Activated CD4-positive, alpha-beta T cell treated with anti-CD3 and anti-CD28 coated beads, Interleukin-2, amount 50 U/mL, for 24 hours (primary cell): ENCODE results near the gene SENP2.
"Not testable (repeated sequence)": the region's sequence is repeated elsewhere in the genome, so short reads cannot be mapped to it uniquely, and the experiment has no call there.

Experiments
- DNase-seq, 2 donors: peaks; one replicate each; pipeline ENCODE4 v3.0.0-alpha.2; 2020; ENCODE audit warnings: low read depth in 1 of 2, low spot score in 1 of 2

SENP2 gene

DNA sequence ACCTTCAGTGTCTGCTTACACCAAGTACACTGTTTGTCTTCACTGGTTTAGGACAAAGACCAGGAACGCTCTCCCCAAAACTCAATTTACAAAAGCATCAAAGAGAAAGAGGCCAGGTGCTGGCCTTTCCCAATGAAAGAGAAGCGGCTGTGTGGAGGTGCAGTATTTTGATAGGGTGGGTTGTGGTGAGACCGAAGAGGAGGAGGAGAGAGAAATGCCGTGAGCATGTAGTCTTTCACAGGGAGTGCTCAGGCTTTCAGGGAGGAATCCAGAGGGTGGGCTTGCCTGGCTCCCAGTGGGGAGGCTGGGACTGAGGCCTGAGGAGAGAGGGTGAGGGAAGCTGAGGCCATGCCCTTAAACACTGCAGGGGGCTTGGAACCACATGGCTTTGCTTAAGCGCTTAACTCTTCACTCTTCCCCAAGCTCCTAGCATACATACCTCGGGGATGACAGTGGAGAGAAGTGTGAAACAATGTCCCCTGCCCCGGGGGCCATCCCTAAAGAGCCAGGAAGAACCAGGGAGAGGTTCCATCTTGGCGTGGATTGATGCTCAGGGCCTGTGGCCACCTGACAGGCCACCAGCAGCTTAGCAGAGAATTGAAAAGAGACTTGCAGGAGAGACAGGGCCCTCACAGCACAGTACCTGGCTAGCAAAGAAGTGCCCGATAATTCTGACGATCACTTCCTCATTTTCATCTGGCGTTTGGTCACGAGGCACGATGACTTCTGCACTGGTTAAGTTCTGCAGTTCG, 60.5 kb downstream of the SENP2 start:
- DNase-seq, result no peak

DNA sequence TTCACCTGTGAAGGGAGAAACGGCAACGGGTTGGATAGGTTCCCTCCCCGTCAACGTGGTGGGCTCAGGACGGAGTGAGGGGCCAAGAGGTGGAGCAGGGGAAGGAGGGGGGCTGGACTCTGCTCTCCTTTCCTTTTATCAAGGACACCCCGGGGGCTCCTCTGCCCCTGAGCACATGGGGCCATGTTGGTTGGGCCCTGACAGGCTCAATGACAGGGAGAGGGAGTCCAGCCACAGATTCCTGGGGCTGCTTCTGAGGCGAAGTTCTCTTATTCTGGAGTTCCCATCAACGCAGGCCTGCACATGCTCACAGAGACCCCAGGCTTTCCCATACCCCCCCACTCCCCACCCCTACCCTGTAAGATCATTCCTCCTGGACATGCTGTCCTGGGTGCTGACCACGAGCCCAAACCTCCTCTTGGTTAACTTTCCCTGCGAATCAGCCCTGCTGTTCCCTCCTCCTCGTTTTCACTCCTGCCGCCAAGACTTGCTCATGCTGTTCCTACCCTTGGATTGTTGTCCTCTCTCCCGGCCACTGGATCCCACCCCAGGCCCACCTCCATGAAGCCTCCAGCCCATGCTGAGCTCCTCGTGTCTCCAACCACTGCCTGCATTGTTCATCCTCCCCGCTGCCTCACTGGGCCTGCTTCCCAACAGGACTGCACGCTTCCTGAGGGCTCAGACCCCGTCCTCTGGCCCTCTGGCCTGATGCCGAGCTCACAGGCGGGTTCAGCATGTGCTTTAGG, 61.2 kb downstream of the SENP2 start:
- DNase-seq, result no peak

DNA sequence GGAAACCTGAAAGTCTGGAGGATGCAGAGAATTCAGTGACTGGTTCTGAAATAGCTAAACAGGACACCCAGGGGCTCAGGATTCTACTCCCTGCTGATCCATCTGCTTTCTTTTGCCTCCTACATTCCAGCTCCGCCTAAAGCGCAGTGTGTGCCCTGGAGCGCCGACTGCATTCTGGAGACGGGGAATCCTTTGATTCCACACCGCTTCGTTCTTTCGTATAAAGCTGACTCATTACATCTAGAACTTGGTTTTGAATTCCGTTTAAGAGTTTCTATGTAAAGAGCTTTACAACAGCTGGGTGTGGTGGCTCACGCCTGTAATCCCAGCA, 61.8 kb downstream of the SENP2 start:
- DNase-seq, result no peak

DNA sequence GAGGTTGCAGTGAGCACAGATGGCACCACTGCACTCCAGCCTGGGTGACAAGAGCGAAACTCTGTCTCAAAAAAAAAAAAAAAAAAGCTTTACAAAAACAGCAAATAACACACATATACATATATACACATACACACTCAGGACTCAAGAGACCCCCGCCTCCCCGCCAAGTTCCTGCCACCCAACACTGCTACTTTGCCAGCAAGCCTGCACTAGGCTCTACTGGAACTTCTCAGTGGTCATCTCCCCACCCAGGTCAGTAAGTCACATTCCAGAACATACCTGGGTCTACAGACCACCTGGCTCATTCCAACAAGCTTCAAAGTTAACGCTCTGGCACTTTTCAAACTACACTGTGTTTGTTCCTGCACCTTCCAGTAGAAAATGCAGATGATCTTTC, 62.3 kb downstream of the SENP2 start:
- DNase-seq, result no peak

DNA sequence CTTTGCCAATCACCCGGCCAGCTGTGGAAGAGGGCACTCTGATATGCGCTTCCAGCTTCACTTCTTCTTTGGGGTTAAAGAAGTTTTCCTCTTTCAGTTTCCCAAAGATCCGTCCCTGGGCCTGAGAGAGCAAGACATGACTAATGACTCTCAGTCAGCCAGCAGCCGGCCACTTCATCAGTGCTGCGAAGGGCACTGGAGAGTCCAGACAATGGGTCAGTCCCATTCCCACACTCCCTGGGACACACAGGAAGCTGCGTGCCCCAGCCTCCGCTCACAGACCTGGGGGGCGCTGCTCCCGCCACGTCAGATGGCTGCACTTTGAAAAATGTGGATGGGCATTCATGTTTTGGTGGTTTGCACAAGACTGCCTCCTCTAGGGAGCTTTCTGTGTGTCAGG, 63.3 kb downstream of the SENP2 start:
- DNase-seq, result no peak

DNA sequence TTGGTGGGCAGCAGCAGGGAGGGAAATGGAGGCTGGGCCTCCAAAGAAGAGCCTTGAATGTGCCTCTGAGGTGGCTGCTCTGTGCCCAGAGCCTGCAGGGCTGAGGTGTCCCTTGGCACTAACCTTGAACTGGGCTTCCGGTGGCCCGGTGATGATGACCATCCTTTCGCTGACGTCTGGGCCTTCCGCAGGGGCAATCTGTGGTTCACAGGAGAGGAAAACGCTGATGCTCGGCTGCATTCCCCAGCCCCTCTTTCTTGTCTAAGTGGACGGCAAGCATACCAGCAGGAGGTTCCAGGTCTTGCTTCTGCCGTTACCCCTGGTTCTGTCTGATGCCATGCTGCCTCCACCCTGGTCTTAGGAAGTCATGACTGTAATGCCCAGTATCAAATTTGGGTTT, 65.9 kb downstream of the SENP2 start:
- no peak for DNase-seq

DNA sequence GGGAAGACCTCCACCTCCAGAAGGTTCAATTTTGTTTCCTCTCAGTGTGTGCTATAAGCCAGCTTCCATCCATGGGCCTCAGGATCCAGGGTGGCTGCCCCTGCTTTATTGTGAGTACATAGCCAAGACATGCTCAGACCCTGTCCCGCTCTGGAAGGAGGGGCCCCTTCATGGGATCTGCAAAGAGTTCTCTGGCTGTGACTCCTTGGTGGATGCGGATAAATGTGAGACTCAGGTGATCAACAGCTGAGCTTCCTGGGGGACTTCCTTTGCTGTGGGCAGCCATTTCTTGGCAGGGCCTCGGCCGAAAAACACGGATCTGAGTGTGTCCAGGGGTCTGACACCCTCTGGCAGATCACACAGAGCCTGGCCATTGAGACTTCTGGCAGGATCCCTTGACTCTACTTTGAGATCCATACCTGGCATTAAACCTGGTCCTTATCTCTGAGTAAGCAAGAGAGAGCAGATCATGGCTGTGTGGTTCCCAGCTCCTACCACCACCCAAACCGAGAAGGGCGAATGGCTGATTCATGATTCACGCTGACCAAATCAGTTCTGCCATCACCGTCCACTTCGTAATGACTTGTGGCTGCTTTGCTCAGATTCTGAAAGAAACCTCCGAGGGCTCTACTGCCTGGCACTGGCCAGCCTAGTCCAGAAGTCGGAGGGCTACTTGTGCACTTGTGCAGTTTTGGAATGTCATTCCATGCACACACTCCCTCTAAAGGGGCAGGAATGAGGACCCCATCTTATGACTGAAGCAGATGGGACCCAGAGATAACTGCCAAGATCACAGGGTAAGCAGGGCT, 68.1 kb downstream of the SENP2 start:
- DNase-seq, result no peak

DNA sequence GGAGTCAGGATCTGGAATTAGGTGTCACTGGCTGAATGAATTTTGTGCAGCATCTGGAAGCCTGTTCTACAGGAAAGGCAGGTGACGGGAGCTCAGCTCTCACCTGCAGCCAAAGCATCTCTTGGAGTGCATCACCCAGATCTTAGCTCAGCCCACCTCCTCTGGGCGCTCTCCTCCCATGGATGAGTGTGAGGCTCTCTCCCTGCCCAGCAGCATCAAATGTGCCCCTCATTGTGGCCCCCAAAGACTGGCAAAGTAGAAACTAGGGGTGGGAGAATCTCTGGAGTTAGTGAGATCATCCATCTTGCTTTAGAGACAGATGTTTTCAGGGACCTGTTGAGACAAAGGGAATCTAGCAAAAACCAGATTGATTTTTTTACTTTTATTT, 68.7 kb downstream of the SENP2 start:
- no peak for DNase-seq

DNA sequence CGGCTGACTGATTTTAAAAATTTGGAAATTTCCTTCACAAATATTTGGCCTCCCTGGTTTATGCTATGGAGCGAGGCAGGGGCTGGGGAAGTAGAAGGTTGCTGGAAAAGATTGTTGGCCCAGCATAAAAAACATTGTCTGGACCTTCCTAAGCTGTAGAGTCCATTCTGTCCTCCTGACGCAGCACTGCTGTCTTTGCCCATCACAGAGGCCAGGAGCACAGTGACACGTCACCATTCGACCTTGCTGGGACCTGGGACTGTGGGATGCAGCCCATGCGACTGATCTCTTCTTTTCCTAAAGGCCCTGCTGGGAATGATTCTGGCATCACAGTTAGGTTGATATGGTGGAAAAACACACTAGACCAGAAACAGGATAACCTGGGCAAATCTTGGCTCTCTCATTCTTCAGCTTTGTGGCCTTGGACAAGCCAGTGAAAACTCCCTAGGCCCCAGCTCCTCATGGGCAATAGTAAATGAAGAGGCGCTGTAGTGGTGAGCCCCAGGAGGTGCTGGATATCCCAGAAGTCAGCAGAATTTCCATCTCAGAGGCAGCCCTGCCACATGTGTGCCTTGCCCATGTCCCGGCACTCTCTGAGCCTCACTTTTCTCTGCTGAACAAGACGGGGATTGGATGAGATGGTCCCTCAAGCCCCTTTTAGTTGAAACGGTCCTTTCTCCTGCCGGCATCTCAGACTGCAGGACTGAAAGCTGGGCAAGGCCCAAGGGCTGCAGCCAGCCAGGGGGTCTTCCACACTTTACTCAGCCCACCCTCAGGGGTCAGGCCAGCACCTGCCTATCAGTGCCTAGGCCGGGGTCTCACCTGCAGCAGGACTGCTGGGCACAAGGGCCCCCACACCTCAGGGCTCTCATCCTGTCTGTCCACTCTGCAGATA, 69.6 kb downstream of the SENP2 start:
- no peak for DNase-seq

DNA sequence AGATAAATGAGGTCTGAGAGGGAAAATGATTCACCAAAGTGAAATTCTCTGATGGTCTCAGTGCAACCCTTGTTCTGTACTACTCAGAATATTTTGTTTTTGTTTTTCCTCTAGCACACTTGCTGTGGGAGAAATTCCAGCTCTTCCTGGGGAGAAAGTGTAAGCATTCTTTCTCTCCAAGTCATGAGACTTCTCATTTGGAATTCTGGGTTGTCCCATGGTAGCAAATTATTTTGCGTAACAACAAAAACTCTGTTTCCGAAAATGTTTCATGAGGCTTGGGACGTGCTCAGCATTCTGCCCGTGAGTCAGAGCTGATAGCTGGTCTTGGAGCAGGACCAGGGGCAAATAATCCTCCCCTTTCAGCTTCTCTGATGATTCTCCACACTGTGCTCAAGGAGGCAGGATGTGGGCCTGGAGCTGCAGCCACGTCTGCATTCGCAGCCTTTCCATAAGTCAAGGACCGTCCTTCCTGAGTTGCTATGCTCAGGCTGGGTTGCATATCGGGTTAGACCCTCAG, 70.3 kb downstream of the SENP2 start:
- no peak for DNase-seq

DNA sequence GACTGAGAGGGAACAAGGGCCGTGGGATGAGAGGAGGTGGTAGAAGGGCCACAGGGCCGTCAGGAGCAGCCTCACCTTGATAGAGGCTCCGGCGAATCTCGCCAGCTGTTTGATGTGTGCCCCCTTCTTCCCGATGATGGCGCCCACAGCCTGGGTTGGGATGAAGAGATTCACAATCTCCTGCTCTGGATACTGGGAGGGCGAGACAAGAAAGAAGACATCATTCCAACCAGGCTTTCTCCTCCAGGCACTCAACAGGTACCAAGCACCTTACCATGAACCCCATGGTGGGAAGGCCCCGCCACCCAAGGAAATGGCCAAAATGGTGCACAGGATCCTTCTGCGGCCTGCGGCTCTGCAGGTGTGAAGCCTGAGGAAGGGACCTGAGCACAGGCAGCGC, 71.1 kb downstream of the SENP2 start:
- no peak for DNase-seq

DNA sequence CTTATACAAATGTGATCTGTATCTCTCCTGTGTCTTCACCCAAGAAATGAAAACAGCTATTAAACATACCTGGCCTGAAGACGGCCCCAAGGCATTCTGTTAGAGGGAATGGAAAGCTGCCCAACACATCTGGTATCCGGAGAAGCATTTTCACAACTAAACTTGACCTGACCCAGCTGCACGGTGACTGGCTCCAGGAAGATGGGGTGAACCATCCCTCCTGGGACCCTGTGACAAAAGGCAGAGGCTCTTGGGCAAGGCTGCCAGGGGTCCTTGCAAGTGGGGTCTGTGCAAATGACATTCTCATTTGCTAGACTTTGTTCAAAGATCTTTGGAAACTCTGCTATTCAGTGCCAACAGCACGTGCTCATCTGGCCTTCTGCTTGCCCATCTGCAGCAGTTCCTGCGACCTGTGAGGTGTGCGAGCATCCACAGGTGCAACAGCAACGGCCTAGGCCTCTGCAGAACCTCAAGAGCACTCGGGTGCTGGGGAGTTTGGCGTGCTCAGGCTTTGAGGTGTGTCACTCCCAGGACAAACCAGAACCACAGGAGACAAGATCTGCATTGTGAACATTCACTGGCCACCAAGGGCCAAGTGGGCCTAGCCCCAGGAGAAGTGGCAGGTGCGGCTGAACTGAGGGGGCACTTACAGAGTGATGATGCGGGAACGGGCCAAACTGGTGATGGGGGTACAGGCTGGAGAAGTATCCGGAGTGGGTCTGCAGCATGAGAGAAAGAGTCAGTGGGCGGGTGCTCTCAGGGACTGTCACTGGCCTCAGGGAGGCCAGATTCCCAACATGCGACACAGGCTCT, 71.8 kb downstream of the SENP2 start:
- DNase-seq, result no peak

DNA sequence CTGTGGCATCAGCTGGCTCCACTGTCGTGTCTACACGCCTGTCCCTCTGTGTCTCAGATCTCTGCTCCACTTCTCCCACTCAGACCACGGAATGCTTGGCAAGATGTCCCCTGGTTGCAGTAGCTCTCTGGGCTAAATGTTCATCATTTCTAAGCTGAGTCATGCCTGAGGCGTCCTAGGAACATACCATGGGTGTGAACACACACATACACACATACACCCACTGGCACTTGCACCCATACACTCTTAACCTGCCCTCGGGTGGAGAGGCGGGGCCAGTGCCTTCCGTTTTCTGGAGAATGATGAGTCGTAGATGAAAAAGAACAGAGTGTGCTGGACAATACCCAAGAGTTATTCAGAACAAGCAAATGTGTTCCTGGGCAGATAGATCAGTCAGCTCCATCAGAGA, 72.4 kb downstream of the SENP2 start:
- no peak for DNase-seq

DNA sequence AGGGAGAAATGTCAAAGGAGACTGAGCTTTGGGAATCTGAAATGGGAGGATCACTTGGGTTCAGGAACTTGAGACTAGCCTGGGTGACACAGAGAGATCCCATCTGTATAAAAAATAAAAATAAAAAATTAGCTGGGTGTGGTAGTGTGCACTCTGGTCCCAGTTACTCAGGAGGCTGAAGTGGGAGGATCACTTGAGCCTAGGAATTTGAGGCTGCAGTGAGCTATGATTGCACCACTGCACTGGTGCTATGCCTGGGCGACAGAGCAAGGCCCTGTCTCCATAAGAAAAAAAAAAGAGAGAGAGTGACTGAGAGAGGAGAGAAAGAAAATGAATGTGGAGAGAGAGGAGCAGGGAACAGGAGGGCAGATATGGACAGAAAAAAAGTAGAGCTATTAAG, 72.8 kb downstream of the SENP2 start:
- no peak for DNase-seq

DNA sequence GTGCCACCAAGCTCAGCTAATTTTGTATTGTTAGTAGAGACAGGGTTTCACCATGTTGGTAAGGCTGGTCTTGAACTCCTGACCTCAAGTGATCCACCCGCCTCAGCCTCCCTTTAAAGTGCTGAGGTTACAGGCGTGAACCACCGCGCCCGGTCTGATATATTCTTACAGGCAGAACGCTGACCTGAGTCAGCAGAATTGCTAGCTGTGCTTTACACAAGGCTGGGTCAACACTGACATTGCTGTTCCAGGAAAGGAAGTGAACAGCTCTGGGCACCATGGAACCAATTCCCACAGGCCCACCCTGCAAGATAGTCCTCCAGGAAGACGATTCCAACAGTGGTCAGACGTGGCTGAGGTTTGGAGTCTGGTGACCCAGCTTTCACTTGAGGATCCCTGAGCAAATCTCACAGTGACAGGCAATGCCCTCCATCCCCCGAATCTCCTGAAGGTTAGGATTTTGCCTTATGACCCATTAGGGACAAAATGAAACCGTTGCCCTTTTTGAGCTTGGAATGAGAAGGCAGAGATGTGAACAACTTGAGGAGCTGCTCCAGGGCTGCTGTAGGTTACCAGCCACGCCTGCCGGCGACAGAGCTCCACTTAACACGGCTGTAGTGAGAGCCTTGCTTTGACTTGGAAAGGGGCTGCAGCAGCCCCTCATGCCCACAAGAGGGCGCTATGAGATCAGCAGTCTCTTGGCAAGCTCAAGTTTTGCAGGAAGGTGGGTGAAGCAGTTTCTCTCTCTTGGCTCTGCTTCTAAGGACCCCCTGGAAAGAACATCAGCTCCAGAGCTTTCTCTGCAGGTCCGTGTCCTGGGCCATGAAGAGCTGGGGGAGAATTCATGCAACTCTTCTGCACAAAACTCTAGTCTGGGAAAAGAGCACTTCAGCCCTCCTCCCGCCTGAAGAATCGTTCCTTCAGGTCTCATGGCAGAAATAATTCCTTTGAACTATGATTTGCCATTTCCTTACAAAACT, 74.1 kb downstream of the SENP2 start:
- DNase-seq, result peak; percentile 35 to 61

DNA sequence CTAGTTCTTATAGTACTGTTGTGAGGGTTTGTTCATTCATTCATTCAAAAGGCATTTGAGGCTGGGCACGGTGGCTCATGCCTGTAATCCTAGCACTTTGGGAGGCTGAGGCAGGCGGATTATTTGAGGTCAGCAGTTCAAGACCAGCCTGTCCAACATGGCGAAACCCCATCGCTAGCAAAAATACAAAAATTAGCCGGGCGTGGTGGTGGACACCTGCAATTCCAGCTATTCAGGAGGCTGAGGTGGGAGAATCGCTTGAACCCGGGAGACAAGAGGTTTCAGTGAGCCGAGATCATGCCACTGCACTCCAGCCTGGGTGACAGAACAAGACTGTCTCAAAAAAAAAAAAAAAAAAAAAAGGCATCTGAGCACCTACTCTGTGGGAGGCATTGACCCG, 75.2 kb downstream of the SENP2 start:
- not testable (repeated sequence) for DNase-seq

DNA sequence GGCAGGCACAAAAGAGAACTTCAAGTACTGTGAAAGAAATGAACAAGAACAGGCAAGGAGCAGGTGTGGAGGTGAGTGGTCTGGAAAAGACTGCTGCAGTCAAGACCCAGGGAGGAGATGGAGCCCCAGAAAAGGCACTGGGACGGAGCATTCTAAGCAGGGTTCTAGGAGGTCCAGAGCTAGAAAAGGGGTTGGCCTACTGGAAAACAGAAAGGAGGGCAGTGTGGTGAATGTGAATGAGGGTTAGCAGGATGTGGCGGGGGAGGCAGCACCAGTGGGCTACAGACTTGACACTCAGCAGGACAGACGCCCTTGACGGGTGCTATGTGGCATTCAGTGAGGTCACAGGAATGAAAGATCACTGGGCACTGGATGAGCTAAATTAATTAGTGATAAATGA, 75.7 kb downstream of the SENP2 start:
- no peak for DNase-seq

DNA sequence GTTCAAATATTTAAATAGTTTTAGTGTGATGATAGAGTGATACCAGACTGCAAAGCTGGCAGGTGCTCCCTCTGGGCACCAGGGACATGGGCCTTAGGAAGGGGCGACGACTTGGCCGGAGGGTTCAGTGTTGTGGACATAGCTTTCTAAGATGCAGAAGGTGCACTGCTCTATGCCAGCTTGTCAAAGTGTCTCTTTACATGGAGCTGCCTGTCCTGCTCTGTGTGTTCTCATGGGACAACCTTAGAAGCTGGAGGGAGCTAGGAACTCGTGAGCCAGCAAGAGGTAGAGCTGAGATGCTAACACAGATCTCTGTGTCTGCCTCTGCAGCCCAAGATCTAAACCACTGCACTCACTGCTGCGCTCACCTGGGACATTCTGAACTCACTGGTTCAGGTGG, 77.8 kb downstream of the SENP2 start:
- DNase-seq, result no peak

DNA sequence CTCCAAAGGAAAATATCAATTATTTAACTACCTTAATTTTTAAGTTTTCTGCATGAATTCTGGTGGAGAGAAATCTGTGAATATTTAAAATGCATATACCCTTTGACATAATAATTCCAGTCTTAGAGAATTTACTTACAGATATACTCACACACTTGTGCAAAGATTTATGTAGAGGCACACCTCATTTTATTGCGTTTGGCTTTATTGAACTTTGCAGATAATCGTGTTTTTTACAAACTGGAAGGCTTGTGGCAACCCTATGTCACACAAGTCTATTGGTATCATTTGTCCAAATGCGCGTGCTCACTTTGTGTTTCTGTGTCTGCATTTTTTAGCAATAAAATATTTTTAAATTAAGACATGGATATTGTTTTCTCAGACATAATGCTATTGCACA, 81.5 kb downstream of the SENP2 start:
- no peak for DNase-seq
